ENCODE measurements around the gene LMCD1. TPM values are rescaled to one million over a fixed set of nuclear protein-coding genes. Genes with fewer than 3 reads are reported as not detected.

The LMCD1 gene
- total and polyA plus RNA-seq, 7 donors: 6.5 to 49.3 (median 16.2) TPM

DNA sequence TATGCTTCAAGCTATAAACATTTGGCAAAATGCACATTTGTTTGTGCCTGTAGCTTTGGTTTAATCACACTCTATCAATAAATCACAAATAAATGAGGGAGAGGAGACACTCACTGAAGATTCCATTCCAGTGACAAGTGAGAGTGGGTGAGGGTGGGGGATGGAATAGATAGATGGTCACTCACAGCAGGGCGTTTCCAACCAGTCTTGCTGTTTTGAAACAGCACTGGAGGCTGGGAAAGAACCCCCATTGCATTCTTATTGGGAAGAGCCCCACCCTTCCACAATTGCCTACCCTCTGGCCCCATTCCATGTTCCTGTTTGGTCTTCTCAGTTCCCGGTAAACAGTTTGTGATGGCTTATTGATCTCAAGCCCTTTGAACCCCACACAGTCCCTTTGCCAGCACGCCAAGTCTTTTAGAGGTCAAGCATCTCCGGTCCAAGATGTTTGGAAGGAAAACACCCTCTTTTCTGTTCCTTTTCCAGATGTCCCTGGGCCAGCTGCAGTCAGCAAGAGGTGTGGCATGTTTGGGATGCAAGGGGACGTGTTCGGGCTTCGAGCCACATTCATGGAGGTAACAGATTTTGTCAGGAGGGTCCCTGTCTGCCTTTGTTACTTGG is 30.7 kb downstream of the LMCD1 start:
- H3K36me3 ChIP-seq: no peaks in the 10 kb centered on the region
- TF ChIP-seq, protein P1, sequence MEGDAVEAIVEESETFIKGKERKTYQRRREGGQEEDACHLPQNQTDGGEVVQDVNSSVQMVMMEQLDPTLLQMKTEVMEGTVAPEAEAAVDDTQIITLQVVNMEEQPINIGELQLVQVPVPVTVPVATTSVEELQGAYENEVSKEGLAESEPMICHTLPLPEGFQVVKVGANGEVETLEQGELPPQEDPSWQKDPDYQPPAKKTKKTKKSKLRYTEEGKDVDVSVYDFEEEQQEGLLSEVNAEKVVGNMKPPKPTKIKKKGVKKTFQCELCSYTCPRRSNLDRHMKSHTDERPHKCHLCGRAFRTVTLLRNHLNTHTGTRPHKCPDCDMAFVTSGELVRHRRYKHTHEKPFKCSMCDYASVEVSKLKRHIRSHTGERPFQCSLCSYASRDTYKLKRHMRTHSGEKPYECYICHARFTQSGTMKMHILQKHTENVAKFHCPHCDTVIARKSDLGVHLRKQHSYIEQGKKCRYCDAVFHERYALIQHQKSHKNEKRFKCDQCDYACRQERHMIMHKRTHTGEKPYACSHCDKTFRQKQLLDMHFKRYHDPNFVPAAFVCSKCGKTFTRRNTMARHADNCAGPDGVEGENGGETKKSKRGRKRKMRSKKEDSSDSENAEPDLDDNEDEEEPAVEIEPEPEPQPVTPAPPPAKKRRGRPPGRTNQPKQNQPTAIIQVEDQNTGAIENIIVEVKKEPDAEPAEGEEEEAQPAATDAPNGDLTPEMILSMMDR (IDR thresholded peaks at IDR 0.05): no peak
- TF ChIP-seq EP300 (IDR thresholded peaks at IDR 0.05): no peak
- no peak for TF ChIP-seq POLR2AphosphoS5 (IDR thresholded peaks at IDR 0.05)
- no peak for TF ChIP-seq POLR2A (IDR thresholded peaks at IDR 0.05)
- no peak overlapping the region for H3K4me3 ChIP-seq
- 31 to 55% methylated on average over 7 of the region's 7 CpGs for WGBS, 2 donors
- H3K27me3 ChIP-seq: no peaks in the 10 kb centered on the region
- DNase-seq: no peak
- intact Hi-C loops (cut with DNase I): no loop called here
- H3K27ac ChIP-seq: no peak overlapping the region
- H3K4me1 ChIP-seq: peaks cover 0 to 6% (median 0%) of the 10 kb centered on the region in 4 donors
- no peaks in the 10 kb centered on the region for H3K9me3 ChIP-seq

DNA sequence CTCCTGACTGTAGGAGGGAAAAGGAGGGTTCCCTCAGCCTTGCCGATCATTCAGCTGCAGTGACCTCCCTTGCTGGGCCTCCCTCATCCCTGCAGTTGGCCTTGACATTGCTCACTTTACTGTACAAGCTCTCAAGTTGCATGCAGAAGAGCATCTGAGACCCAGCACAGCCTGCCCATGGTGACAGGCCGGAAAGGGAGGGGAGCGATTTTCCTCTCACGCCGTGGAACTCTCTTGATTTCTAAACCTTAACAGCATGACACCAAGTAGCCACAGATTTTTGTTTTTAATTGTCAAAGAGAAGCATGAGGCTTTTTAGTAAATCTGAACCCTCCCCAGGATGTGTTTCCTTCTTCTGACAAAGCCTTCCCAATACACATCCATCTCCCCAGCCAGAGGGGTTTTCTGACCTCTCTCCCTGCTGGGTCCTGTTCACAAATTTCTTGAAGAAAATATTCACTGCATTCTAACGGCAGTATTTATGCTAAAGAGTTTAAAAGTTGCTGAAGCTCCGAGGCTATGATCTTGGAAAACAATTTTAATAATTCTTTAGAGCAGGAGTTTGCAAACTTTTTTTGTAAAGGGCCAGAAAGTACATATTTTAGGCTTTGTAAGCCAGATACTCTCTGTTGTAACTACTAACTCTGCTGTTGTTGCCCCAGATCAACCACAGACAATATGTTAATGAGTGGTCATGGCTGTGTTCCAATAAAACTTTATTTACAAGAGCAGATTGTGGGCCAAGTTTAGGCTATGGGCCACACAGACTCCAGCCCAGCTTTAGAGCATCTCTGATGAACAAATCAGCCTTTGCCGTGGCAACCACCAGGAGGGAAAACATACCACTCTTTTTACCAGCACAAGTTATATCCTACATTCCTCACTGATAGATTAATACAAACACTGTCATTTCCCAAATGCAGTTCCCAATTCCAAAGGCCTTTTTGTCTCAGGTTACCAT is 34.8 kb downstream of the LMCD1 start:
- intact Hi-C loops (cut with DNase I): no loop called here
- WGBS, 2 donors: 85 to 92% methylated on average over 8 of the region's 8 CpGs
- no peak for TF ChIP-seq EP300 (IDR thresholded peaks at IDR 0.05)
- TF ChIP-seq, protein P1 (IDR thresholded peaks at IDR 0.05): no peak
- TF ChIP-seq POLR2AphosphoS5 (IDR thresholded peaks at IDR 0.05): no peak
- TF ChIP-seq POLR2A (IDR thresholded peaks at IDR 0.05): no peak
- Histone ChIP-seq H3K27me3 (no peaks in the 10 kb centered on the region), H3K9me3 (no peaks in the 10 kb centered on the region), H3K36me3 (no peaks in the 10 kb centered on the region), H3K4me1 (no peaks in the 10 kb centered on the region), H3K27ac (no peak overlapping the region), H3K4me3 (no peak overlapping the region)
- no peak for DNase-seq

DNA sequence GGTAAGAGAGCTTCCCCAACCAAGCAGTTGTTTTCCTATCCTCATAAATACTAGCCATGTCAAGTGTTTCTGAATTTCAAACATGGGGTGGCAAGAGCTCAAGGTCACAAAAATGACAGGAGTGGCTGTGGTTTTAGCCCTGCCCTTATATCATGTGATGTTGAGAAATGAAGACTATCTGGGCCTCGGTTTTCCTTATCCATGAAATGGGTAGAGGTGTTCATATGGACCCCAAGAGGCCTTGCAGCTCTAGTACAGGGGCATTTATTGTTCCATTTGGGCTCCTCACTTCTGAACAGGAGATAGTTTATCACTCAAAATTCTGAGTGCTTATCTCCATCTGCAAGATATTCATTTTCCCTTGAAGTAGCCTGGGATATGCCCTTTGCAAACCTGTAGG is 35.8 kb downstream of the LMCD1 start:
- H3K4me3 ChIP-seq: no peak overlapping the region
- H3K4me1 ChIP-seq: no peaks in the 10 kb centered on the region
- DNase-seq: no peak
- H3K27ac ChIP-seq: no peak overlapping the region
- intact Hi-C loops (cut with DNase I): no loop called here
- TF ChIP-seq EP300 (IDR thresholded peaks at IDR 0.05): no peak
- no peak for TF ChIP-seq POLR2AphosphoS5 (IDR thresholded peaks at IDR 0.05)
- TF ChIP-seq POLR2A (IDR thresholded peaks at IDR 0.05): no peak
- TF ChIP-seq, protein P1 (IDR thresholded peaks at IDR 0.05): no peak
- no peaks in the 10 kb centered on the region for H3K9me3 ChIP-seq
- H3K36me3 ChIP-seq: no peaks in the 10 kb centered on the region
- H3K27me3 ChIP-seq: no peaks in the 10 kb centered on the region
- 74 to 80% methylated on average over 1 of the region's 1 CpG for WGBS, 2 donors

DNA sequence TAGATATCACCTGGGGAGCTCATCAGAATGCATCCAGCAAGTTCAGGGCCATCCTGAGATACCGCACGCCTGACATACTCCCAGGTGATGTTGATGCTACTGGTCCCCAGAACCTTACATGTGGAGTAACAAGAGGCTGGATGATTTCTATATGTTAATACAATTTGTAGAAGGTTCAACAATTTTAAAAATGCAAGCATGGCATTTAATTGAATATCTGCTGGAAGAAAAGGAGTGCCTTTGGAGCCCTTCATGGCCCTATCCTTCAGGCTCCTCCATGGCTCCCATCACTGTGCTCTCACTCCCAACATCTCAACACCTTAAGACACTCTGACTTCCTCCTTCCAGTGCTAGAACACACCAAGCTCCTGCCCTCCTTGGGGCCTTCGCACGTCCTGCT is 36.6 kb downstream of the LMCD1 start:
- no peak for DNase-seq
- 95 to 96% methylated on average over 4 of the region's 4 CpGs for WGBS, 2 donors
- Histone ChIP-seq H3K4me3 (no peak overlapping the region), H3K9me3 (no peaks in the 10 kb centered on the region), H3K36me3 (no peaks in the 10 kb centered on the region), H3K27ac (no peak overlapping the region), H3K27me3 (no peaks in the 10 kb centered on the region), H3K4me1 (no peaks in the 10 kb centered on the region)
- intact Hi-C loops (cut with DNase I): no loop called here
- TF ChIP-seq EP300 (IDR thresholded peaks at IDR 0.05) (no peak), POLR2A (IDR thresholded peaks at IDR 0.05) (no peak), POLR2AphosphoS5 (IDR thresholded peaks at IDR 0.05) (no peak)
- TF ChIP-seq, protein P1 (IDR thresholded peaks at IDR 0.05): no peak

All from sigmoid colon (tissue), 7 donors.